ENCODE measurements around the gene ADCY1.

GRCh38 chr7:45680776-45681175 lies 106.6 kb downstream of the ADCY1 start:
- TF ChIP-seq CTCF (IDR thresholded peaks at IDR 0.05; ENCODE audit: low read length) (no peak), EZH2 (optimal IDR thresholded peaks at IDR 0.05; ENCODE audit: low read depth, low read length) (no peak)
